Kidney (tissue), 14 donors: ENCODE data around the gene IGFBP2. TPM values are rescaled to one million over a fixed set of nuclear protein-coding genes. Genes with fewer than 3 reads are reported as not detected.
A peak's percentile ranks its signal among the peaks of the same experiment; 100 is the strongest.

Experiments
- DNase-seq, 5 donors: peaks; one replicate each; pipeline ENCODE4 v3.0.0-alpha.2; 2013 to 2020
- FAIRE-seq: peaks from 2 replicates; lab custom pipeline; 2012; peaks lifted over from hg19 to GRCh38; lab: Jason Lieb, UNC
- H3K27ac ChIP-seq, 2 donors: one replicate each; pipeline ENCODE4 v1.7.0; 2013; ENCODE audit warnings: low read depth in 2 of 2, low read length in 2 of 2, inconsistent platforms in 1 of 2
- H3K27me3 ChIP-seq: one replicate; pipeline ENCODE4 v1.7.1; 2013; ENCODE audit warnings: low read length, inconsistent platforms; ENCODE audit not compliant: control insufficient read depth, insufficient read depth
- H3K36me3 ChIP-seq, 3 donors: one replicate each; pipeline versions ENCODE4 v1.7.0 to v1.7.1; 2013; ENCODE audit warnings: low read length in 3 of 3, control low read depth in 1 of 3, inconsistent platforms in 1 of 3; ENCODE audit not compliant: insufficient read depth in 3 of 3, control insufficient read depth in 2 of 3
- H3K4me1 ChIP-seq, 3 donors: one replicate each; pipeline versions ENCODE4 v1.7.0 to v1.7.1; 2013; ENCODE audit warnings: low read length in 3 of 3, inconsistent platforms in 1 of 3, low read depth in 1 of 3; ENCODE audit not compliant: control insufficient read depth in 2 of 3, insufficient read depth in 2 of 3
- H3K4me3 ChIP-seq, 3 donors: one replicate each; pipeline versions ENCODE4 v1.7.0 to v1.8.1; 2013; ENCODE audit warnings: low read length in 3 of 3, control low read depth in 1 of 3, inconsistent platforms in 1 of 3
- H3K9ac ChIP-seq, 3 donors: one replicate each; pipeline versions ENCODE4 v1.7.0 to v1.7.1; 2013; ENCODE audit warnings: low read length in 3 of 3, control low read depth in 1 of 3, inconsistent platforms in 1 of 3
- H3K9me3 ChIP-seq, 3 donors: one replicate each; pipeline versions ENCODE4 v1.7.0 to v1.7.1; 2013; ENCODE audit warnings: low read length in 3 of 3, control low read depth in 1 of 3, inconsistent platforms in 1 of 3; ENCODE audit not compliant: control insufficient read depth in 2 of 3, insufficient read depth in 1 of 3
- intact Hi-C: fragments of 100-400 bp; cut with DNase I; formaldehyde crosslinking; loops from one replicate; pipeline ENCODE4 v1.11.1; 2022
- polyA plus RNA-seq: library from polyadenylated mRNA; stranded (reverse); fragments of 350-450 nt; fragmentation: Illumina TruSeq; extraction: RNeasy Lipid Tissue Mini Kit (QIAGEN cat#74804); gene quantifications from one replicate; pipeline ENCODE4 v1.2.3, GENCODE V29; 2014; ENCODE audit warnings: low read depth, low replicate concordance; ENCODE audit not compliant: insufficient read depth
- total RNA-seq: library from RNA; stranded (reverse); fragmentation: NEBNext Ultra II Directional; extraction: Animal tissue kit (Norgen Biotek cat#: 25700); gene quantifications from one replicate; pipeline ENCODE4 v1.2.1, GENCODE V29; 2021
- TF ChIP-seq, protein P1 (sequence below): IDR thresholded peaks from 3 replicates; pipeline ENCODE4 v1.5.1; 2012; ENCODE audit warnings: mild to moderate bottlenecking, moderate library complexity, borderline replicate concordance; ENCODE audit not compliant: insufficient read depth; ENCODE audit errors: extremely low read depth
- donor health status: control.
- donor health status: control.
- donor health status: control.
- donor health status: control.
- donor health status: control.
- donor health status: DM: yes; HTN: yes; CAD: no.
- donor health status: Normal renal cell carcinoma (clear cell type).

IGFBP2 gene
- total and polyA plus RNA-seq, 2 donors from 2014 or later, result 53.7 to 369 TPM

DNA sequence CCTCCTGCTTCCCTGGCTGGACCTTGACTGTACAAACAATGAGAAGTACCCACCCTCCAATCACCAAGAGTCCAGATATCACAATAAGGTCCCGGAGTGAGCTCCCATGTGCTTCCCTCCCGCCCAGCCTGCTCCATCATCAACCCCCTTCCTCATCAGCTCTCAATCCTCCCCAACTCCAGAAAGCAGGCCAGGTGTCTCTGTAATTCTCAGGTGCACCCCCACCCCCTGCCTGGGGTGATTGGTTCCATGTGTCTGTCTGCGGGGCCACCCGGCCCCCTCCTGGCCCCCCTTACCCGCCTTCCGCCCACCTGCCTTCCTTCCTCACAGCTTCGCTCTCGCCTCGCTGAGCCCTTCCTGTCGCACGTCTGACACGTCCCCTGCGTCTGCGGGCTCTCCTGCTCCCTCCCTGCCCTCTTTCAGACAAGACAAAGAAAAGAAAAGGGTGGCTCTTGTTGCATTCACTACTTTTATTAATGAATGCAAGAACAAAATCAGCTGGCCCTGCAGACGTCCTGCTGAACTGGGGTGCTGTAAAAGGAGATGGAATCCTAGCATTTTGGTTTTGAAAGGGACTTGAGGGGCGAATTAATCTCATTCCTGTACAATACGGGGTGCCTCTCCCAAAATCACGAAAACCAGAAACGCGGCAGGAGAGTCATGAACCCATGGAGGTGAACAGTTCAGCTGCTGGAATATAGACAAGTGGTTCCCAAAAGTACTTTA is 26.5 kb upstream of the IGFBP2 start:
- Histone ChIP-seq H3K9me3 (no peaks in the 10 kb centered on the region), H3K27ac (no peak overlapping the region), H3K27me3 (no peaks in the 10 kb centered on the region), H3K9ac (no peak overlapping the region), H3K4me3 (no peak overlapping the region), H3K4me1 (no peaks in the 10 kb centered on the region), H3K36me3 (no peaks in the 10 kb centered on the region)
- intact Hi-C loops, result no loop called here
- FAIRE-seq (no peak), DNase-seq (peak in 4 of 5 donors; percentile 65 to 83 (median 73))
- TF ChIP-seq, protein P1, sequence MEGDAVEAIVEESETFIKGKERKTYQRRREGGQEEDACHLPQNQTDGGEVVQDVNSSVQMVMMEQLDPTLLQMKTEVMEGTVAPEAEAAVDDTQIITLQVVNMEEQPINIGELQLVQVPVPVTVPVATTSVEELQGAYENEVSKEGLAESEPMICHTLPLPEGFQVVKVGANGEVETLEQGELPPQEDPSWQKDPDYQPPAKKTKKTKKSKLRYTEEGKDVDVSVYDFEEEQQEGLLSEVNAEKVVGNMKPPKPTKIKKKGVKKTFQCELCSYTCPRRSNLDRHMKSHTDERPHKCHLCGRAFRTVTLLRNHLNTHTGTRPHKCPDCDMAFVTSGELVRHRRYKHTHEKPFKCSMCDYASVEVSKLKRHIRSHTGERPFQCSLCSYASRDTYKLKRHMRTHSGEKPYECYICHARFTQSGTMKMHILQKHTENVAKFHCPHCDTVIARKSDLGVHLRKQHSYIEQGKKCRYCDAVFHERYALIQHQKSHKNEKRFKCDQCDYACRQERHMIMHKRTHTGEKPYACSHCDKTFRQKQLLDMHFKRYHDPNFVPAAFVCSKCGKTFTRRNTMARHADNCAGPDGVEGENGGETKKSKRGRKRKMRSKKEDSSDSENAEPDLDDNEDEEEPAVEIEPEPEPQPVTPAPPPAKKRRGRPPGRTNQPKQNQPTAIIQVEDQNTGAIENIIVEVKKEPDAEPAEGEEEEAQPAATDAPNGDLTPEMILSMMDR, result no peak

DNA sequence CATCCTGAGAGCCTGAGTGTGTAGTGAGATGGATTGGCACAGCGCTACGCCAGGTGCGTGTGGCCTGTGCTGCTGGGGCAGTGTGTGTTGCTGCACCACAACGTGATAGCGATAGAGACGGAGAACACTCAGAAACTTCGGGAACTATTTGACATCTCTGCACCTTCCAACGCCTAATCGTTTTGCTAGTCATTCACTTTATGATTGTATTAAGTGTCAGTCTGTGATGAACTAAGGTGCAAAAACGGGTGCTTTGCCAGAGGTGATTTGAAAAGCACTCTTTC is 26.0 kb upstream of the IGFBP2 start:
- DNase-seq (no peak), FAIRE-seq (no peak)
- no peak overlapping the region for H3K4me3 ChIP-seq

DNA sequence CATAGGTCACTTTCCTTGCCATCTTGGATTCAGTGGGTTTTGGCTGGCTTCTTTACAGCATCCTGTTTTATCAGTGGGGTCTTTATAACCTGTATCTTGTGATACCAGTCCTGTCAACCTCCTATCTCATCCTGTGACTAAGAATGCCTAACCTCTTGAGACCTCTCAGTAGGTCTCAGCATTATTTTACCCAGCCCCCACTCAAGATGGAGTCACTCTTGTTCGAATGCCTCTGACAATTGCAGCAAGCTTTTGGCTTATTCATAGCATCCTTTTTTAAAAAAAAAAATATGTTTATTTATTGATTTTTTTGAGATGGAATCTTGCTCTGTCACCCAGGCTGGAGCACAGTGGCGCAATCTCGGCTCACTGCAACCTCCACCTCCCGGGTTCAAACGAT is 24.7 kb upstream of the IGFBP2 start:
- TF ChIP-seq, protein P1, result no peak
- no peak for FAIRE-seq

More for the DNA sequence above, 26.0 kb upstream of the IGFBP2 start:
- TF ChIP-seq, protein P1, result no peak
- H3K9me3 ChIP-seq, result no peaks in the 10 kb centered on the region
- H3K27me3 ChIP-seq, result no peaks in the 10 kb centered on the region
- no peak overlapping the region for H3K27ac ChIP-seq
- H3K36me3 ChIP-seq, result no peaks in the 10 kb centered on the region
- intact Hi-C loops, result no loop called here
- H3K4me1 ChIP-seq, result no peaks in the 10 kb centered on the region
- H3K9ac ChIP-seq, result no peak overlapping the region

More for the DNA sequence above, 24.7 kb upstream of the IGFBP2 start:
- Histone ChIP-seq H3K36me3 (no peaks in the 10 kb centered on the region), H3K27me3 (no peaks in the 10 kb centered on the region), H3K27ac (no peak overlapping the region), H3K4me1 (no peaks in the 10 kb centered on the region), H3K4me3 (no peak overlapping the region), H3K9ac (no peak overlapping the region), H3K9me3 (no peaks in the 10 kb centered on the region)
- DNase-seq, result no peak
- intact Hi-C loops, result no loop called here
